NCI-H748 (cell line): ENCODE results near the gene CCT6A.
"Not testable (repeated sequence)": the region's sequence is repeated elsewhere in the genome, so short reads cannot be mapped to it uniquely, and the experiment has no call there.

Source experiments
- DNase-seq: peaks from one replicate; lab custom pipeline; 2025; ENCODE audit not compliant: unreplicated experiment; lab: John Stamatoyannopoulos, UW

Gene CCT6A

DNA sequence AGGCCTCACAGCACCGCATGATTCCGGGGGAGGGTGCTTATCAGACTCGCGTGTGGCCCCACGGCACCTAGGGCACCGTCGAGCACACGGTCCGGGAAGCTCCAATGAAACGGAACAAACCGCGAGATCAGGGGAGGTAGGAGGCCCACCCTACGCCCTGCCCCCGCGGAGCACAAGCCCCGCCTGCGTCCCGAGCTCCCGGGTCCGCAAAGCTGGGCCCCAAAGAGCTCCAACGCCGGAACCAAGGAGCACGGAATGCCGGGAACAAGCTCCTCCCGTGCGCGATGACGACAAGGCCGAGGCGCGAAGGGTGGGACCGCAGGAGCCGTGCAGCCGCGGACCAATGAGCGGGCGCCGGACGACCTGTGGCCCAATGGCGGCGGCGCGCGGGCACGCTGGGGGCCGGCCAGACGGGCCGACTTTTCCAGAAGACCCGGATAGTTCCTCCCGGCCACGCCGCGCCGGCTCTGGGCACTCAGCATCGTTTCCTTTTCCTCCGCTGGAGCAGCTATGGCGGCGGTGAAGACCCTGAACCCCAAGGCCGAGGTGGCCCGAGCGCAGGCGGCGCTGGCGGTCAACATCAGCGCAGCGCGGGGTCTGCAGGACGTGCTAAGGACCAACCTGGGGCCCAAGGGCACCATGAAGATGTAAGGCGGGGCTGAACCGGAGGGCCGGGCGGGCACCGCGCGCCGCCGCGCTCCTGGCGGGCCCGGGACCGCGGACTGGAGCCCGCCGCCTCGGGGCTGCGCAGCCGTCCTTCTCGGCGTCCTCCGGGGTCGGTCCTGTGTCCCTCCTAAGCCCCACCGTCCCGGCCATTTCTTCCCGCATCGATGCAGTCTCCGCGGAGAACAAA is at the start of gene CCT6A, which contains the start of gene PSPH:
TSS of gene CCT6A (plus strand) at position 427 of the 853 bp plus-strand sequence. CDS start at position 511, 84 bp downstream.
TSS of gene PSPH (minus strand) at position 106 of the 853 bp plus-strand sequence. CDS start 30,232 bp downstream, outside the sequence.
- DNase-seq = peak; percentile 99

DNA sequence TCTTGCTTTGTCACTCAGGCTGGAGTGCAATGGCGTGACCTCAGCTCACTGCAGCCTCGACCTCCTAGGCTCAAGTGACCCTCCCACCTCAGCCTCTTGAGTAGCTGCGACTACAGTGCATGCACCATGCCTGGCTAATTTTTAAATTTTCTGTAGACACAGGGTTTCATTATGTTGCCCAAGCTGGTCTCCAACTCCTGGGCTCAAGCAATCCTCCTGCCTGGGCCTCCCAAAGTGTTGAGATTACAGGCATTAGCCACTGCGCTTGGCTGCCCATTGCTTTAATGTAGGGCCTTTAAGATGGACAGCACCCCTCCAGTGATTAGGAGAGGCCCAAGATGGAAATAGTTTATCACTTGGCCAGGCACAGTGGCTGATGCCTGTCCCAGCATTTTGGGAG is 47.8 kb upstream of the CCT6A start:
- no peak for DNase-seq

DNA sequence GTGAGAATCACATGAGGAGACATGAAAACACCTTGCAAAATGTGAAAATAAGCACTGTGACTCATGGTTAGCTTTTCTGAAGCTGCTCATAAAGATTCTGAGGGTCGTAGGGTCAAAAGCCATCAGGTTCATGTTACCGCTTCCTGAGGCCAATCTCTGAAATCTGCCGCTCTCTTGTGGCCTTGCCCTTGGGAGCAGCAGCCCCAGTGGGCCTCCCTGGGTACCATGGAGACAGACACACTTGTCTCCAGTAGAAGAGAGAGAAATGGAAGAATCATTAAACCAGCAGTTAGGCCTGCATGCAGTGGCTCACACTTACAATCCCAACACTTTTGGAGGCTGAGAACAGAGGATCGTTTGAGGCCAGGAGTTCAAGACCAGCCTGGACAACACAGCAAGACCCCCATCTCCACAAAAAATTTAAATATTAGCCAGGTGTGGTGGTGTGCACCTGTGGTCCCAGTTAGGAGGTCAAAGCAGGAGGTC is 44.4 kb upstream of the CCT6A start:
- DNase-seq = peak; percentile 18

DNA sequence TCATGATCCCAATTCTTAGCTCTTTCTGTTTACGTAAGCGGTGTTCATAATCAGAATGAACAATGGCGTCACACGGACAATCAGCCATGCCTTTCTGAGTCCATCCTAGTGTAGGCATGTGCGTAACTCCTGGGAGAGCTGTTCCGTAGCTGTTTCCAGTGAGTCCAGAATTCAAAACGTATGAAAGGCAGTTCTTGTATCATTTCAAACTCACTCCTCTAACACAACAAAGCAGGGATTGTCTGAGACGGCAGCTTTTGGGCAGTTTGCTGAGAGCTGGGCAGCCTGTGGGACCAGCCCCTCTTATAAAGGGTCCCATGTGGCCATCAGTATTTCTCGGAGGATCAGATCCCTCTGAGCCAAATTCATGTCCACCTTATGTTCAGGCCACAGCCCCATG is 43.7 kb upstream of the CCT6A start:
- no peak for DNase-seq

DNA sequence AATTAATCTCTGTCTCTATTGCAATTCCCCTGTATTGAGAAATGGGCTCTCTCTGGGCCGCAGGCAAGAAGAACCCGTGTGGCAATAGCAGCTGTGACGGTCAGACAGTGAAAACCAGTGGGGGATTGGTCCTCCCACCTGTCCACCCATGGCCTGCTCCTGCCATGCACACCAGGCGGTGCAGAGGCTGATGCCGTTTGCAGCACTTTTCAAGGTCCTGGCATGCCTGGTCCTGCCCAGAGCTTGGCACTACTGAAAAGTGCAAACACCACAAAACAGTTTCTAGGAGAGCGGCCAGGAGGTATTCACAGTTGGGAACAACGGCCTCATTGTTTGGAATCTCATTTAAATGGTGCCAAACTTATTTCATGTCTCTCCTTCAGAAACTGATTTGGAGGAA is 41.9 kb upstream of the CCT6A start:
- DNase-seq = peak; percentile 90

DNA sequence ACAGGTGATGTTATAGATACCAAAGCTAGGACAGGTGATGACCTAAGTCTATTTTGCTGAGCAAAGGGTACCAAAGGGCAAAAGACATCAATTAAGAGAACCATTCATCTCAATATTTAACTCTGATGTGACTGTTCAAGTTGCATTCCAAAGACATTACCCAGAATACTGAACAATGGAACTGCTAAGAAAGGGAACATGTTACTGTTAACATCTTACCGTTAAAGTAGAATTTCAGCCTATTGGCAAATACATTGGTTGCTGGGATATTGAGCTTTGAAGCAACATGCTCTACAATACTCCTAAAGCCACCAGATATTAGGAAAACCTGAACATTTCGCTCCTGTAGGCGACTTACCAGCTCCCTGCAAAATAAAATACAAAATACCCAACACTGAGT is 34.5 kb upstream of the CCT6A start:
- DNase-seq = not testable (repeated sequence)

DNA sequence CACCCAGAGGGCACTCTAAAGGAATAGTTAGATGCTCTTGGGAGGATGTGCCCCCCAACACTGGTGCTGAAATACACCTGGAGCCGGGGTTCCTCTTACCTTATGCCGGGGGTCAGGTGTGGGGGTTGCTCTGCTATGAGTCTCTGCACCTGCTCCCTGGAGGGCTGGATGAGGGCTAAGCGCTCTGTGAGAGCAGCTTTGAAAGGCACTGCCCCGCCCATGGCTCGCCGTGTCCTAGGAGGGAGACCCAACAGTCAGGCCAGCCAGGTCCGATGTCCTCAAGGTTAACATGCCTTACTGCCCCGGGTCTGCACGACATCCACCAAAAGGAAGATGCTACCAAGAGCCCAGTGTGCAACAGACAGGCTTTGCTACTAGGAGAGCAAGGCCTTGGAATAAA is 32.1 kb upstream of the CCT6A start:
- no peak for DNase-seq

GRCh38 chr7:56023500-56023899 is 28.1 kb upstream of the CCT6A start:
- DNase-seq = no peak

DNA sequence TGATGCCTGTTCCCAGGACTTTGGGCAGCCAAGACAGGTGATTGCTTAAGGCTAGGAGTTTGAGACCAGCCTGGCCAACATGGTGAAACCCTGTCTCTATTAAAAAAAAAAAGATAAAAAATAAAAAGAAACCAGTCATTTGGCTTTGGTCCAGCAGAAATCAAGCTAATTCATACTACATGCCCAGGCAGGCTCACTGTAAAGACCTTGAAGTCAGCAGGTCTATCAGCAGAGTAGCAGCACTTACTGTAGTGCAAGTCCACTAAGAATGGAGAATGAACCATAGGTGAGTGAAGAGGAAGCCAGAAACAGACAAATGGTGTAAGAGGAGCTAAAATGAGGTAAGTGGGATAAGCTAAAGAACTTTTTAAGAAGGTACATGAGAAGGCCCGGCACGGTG is 25.0 kb upstream of the CCT6A start:
- no peak for DNase-seq

GRCh38 chr7:56028942-56029630 is 22.5 kb upstream of the CCT6A start:
- DNase-seq = no peak

DNA sequence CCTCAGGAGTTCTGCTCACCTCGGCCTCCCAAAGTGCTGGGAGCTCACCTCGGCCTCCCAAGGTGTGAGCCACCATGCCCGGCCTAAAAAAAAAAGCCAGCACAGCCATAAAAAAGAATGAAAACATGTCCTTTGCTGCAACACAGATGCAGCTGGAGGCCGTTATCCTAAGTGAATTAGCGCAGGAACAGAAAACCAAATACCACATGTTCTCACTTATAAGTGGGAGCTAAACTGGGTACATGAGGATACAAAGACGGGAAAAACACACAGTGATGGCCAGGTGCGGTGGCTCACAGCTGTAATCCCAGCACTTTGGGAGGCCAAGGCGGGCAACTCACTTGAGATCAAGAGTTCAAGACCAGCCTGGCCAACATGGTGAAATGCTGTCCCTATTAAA is 21.2 kb upstream of the CCT6A start:
- DNase-seq = no peak

DNA sequence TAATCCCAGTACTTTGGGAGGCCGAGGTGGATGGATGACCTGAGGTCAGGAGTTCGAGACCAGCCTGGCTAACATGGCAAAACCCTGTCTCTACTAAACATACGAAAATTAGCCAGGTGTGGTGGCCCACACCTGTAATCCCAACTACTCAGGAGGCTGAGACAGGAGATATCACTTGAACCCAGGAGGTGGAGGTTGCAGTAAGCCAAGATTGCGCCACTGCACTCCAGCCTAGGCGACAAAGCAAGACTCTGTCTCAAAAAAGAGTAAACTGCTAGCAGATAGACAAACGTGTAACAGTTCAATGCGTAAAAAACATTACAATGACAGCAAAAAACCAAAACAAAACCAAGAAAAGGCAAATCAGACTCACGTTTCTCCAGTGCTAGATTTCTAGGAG is 20.0 kb upstream of the CCT6A start:
- DNase-seq = not testable (repeated sequence)

DNA sequence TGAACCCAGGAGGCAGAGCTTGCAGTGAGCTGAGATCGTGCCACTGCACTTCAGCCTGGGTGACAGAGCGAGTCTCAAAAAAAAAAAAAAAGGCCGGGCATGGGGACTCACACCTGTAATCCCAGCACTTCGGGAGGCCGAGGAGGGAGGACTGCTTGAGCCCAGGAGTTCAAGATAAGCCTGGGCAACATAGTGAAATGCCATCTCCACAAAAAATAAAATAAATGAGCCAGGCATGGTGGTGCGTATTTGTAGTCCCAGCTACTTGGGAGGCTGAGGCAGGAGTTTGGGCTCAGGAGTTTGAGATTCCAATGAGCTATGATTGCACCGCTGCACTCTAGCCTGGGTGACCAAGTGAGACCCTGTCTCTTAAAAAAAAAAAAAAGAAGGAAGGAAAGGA is 19.0 kb upstream of the CCT6A start:
- DNase-seq = not testable (repeated sequence)

- peak; percentile 93 for DNase-seq
Measured at GRCh38 chr7:56033671-56034432, 17.7 kb upstream of the CCT6A start.

DNA sequence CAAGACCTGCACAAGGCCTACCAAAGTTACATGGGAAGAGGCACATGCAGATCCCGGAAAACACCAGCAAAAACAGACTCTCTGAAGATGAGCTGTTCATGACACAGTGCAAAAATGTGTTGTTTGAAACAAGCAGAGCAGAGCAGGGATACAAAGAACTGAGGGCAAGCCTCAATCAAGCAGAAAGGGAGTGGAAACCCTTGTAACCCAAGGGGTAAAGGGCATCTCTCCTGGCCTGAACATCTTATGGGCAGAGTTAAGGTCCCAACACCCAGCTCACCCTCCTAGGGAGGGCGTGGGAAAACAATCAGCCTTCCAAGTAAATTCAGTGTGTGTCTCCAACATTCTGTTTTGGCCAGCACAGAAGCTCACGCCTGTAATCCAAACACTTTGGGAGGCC is 10.8 kb upstream of the CCT6A start:
- DNase-seq = no peak

- DNase-seq = not testable (repeated sequence)
Measured at GRCh38 chr7:56045758-56046157, 5.8 kb upstream of the CCT6A start.

DNA sequence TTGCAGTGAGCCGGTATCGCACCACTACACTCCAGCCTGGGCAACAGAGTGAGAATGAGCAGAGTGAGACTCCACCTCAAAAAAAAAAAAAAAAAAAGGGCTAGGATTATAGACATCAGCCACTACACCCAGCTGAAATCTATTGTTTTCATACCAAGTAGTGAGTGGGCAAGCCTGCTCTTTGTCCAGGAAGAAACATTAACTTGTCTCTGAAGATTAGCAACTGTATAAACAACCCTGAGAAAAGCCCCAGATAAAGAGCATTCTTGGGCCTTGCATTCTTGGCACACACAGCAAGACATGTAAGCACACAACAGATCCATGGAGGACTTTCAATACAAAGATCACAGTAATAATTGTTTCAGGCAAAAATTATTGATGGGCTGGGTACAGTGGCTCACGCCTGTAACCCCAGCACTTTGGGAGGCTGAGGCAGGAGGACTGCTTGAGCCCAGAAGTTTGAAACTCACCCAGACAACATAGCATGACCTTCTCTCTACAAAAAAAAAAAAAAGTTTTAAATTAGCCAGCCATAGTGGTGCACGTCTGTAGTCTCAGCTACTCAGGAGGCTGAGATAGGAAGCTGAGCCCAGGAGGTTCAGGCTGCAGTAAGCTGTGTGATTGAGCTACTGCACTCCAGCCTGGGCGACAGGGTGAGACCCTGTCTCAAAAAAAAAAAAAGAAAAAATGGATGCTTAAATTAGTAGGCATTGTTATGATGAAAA is 4.7 kb upstream of the CCT6A start:
- DNase-seq = no peak

GRCh38 chr7:56047446-56048116 is 4.0 kb upstream of the CCT6A start:
- DNase-seq = not testable (repeated sequence)

DNA sequence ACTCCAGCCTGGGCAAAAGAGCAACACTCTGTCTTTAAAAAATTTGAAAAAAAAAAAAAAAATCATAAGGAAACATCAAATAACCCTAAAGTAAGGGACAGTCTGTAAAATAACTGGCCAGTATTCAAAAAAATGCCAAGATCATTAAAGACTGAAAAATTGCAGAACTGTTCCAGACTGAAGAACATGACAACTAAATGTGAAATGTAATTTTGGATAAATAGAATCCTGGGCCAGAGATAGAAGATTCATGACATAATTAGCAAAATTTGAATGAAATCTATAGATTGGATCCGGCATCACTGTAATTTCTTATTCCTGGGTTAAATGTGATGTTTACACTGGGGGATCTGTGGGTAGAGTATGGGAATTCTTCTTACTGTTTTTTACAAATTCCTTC is 3.3 kb upstream of the CCT6A start:
- no peak for DNase-seq

DNA sequence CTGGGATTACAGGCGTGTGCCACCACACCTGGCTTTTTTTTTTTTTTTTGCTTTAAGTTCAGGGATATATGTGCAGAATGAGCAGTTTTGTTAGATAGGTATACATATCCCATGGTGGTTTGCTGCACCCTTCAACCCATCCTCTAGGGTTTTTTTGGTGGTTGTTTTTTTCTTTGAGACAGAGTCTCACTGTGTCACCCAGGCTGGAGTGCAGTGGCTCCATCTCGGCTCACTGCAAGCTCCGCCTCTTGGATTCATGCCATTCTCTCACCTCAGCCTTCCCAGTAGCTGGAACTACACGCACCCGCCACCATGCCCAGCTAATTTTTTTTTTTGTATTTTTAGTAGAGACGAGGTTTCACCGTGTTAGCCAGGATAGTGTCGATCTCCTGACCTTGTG is 2.8 kb upstream of the CCT6A start:
- peak; percentile 56 for DNase-seq
